ENCODE results near the gene GATA2. TPM values are rescaled to one million over a fixed set of nuclear protein-coding genes. Genes with fewer than 3 reads are reported as not detected.

The GATA2 gene
- total RNA-seq, 1 donor from 2014 or later = 0.10 TPM

DNA sequence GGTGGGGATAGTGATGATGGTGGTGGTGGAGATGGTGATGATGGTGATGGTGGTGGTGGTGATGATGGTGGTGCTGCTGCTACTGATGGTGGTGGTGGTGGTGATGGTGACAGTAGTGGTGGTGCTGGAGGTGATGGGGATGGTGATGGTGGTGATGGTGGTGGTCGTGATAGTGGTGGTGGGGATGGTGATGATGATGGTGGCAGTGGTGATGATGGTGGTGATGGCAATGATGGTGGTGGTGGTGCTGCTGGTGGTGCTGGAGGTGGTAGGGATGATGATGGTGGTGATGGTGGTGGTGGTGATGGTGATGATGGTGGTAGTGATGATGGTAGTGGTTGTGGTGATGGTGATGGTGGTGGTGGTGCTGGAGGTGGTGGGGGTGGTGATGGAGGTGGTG lies 47.6 kb downstream of the GATA2 start:
- Mint-ChIP-seq H3K36me3 (ENCODE audit: low read depth) (peaks cover 3% of the 10 kb centered on the region), H3K27ac (ENCODE audit: unreplicated experiment) (no peak overlapping the region), H3K27me3 (ENCODE audit: low read depth) (peaks cover 47% of the 10 kb centered on the region), H3K4me3 (ENCODE audit: unreplicated experiment) (no peak overlapping the region), H3K4me1 (ENCODE audit: low read depth) (no peaks in the 10 kb centered on the region), H3K9me3 (ENCODE audit: low read depth) (no peaks in the 10 kb centered on the region)
- no peak for DNase-seq (ENCODE audit: low spot score)
- TF ChIP-seq CTCF (IDR thresholded peaks at IDR 0.05) = no peak

DNA sequence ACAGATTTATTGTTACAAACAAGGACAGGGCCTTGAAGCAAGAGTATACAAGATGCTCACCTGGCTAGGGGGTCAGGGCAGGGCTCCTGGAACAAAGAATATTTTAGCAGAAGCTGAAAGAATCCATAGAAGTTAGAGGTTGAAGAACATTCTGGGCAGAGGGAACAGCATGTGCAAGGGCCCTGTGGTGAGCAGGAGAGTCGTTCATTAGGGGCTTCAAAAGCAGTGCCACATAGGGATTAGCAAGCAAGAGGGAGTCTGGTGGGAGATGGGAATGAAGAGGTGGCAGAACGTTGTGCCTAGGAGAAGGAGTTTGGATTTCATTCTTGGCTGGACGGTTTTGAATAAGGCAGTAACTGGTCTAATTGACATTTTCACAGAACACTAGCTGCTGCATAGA lies 49.2 kb downstream of the GATA2 start:
- Mint-ChIP-seq H3K9me3 (ENCODE audit: low read depth) (no peaks in the 10 kb centered on the region), H3K27ac (ENCODE audit: unreplicated experiment) (no peak overlapping the region), H3K27me3 (ENCODE audit: low read depth) (peaks cover 51% of the 10 kb centered on the region), H3K36me3 (ENCODE audit: low read depth) (peaks cover 2% of the 10 kb centered on the region), H3K4me3 (ENCODE audit: unreplicated experiment) (no peak overlapping the region), H3K4me1 (ENCODE audit: low read depth) (peaks cover 9% of the 10 kb centered on the region)
- DNase-seq (ENCODE audit: low spot score) = no peak
- no peak for TF ChIP-seq CTCF (IDR thresholded peaks at IDR 0.05)

- DNase-seq (ENCODE audit: low spot score) = no peak
Observed at GRCh38 chr3:128442949-128443348, 50.1 kb downstream of the GATA2 start.

DNA sequence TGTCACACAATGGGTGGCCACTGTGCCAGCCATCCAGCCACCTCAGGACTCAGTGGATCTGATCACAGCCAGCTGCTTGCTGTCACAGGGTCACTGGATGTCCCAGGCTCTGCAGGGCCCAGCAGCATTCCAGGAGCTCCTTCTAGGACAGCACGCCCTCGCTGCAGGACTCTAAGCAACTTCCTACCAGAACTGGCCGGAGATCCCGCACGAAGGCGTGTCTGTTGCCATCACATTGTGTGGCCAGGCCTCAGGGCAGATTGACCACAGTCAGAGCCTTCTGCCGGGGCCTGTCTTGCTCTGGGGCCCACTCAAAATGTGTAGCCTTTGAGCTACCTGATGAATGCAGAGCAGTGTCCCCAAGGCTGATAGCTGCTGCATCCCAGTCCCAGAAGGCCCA lies 50.9 kb downstream of the GATA2 start:
- H3K36me3 Mint-ChIP-seq (ENCODE audit: low read depth) = no peaks in the 10 kb centered on the region
- no peak overlapping the region for H3K4me3 Mint-ChIP-seq (ENCODE audit: unreplicated experiment)
- H3K4me1 Mint-ChIP-seq (ENCODE audit: low read depth) = peaks cover 9% of the 10 kb centered on the region
- H3K9me3 Mint-ChIP-seq (ENCODE audit: low read depth) = no peaks in the 10 kb centered on the region
- TF ChIP-seq CTCF (IDR thresholded peaks at IDR 0.05) = no peak
- no peak for DNase-seq (ENCODE audit: low spot score)
- peaks cover 48% of the 10 kb centered on the region for H3K27me3 Mint-ChIP-seq (ENCODE audit: low read depth)
- H3K27ac Mint-ChIP-seq (ENCODE audit: unreplicated experiment) = no peak overlapping the region

More at GRCh38 chr3:128442949-128443348, 50.1 kb downstream of the GATA2 start:
- TF ChIP-seq CTCF (IDR thresholded peaks at IDR 0.05) = no peak
- Mint-ChIP-seq H3K27me3 (ENCODE audit: low read depth) (peaks cover 46% of the 10 kb centered on the region), H3K9me3 (ENCODE audit: low read depth) (no peaks in the 10 kb centered on the region), H3K4me1 (ENCODE audit: low read depth) (peaks cover 9% of the 10 kb centered on the region), H3K4me3 (ENCODE audit: unreplicated experiment) (no peak overlapping the region), H3K27ac (ENCODE audit: unreplicated experiment) (no peak overlapping the region), H3K36me3 (ENCODE audit: low read depth) (peaks cover 2% of the 10 kb centered on the region)

- Mint-ChIP-seq H3K27ac (ENCODE audit: unreplicated experiment) (no peak overlapping the region), H3K36me3 (ENCODE audit: low read depth) (no peaks in the 10 kb centered on the region), H3K27me3 (ENCODE audit: low read depth) (peaks cover 53% of the 10 kb centered on the region), H3K4me1 (ENCODE audit: low read depth) (peaks cover 9% of the 10 kb centered on the region), H3K9me3 (ENCODE audit: low read depth) (peaks cover 5% of the 10 kb centered on the region), H3K4me3 (ENCODE audit: unreplicated experiment) (no peak overlapping the region)
- DNase-seq (ENCODE audit: low spot score) = no peak
- TF ChIP-seq CTCF (IDR thresholded peaks at IDR 0.05) = no peak
Observed at GRCh38 chr3:128439226-128439625, 53.8 kb downstream of the GATA2 start.

All from chondrocyte (in vitro differentiated cells).